IMR-90 (cell line): ENCODE results near the gene GRAMD1B.

Source experiments
- CTCF ChIP-seq: conservative IDR thresholded peaks from 2 replicates; pipeline ENCODE4 v1.5.1; 2012; ENCODE audit warnings: mild to moderate bottlenecking, low read depth, low read length, improper control_type of control experiment
- ELK1 ChIP-seq: fragments of 150-350 bp; IDR thresholded peaks from 2 replicates; pipeline ENCODE4 v1.6.1; 2016; ENCODE audit warnings: low read depth, mild to moderate bottlenecking, low read length, moderate library complexity, borderline replicate concordance
- SMC3 ChIP-seq: fragments of 150-350 bp; IDR thresholded peaks from 2 replicates; pipeline ENCODE4 v1.6.1; 2016; ENCODE audit warnings: low read depth, mild to moderate bottlenecking, antibody characterized with exemption, low read length, moderate library complexity

- no peak for TF ChIP-seq CTCF
- TF ChIP-seq ELK1: no peak
- TF ChIP-seq SMC3: no peak
These were observed 37.2 kb upstream of the GRAMD1B start for GRCh38 chr11:123392844-123393243.
